ENCODE data around the gene C19orf81.

C19orf81 gene

DNA sequence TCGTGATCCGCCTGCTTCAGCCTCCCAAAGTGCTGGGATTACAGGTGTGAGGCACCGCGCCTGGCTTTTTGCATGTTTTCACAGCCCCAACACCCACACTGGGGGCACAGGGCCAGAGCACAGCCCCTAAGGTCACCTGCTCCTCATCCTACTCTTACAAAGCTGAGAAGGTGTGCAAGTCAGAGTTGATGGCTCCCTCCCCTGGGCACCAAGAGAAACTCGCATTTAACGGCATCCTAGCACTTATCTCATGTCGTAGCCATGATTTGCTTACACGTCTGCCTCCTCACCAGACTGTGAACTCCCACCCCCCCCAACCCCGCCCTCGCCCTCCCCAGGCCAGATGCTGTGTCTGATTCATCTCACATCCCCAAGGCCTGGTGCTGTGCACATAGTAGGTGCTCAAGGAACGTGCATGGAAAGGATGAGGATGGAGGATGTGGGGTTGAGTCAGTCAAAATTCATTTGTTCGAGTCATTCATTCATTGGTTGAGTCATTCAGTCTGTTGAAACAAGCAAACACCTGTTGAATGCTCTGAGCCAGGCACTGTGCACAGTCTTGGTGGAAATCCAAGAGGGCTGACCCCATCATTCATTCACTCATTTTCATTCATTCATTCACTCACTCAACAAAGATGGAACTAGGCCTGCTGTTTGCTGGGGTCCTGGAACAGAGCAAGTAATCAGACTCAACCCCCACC lies 59.1 kb downstream of the C19orf81 start:
- no peak overlapping the region for H3K4me3 ChIP-seq (ENCODE audit: low read length)
- TF ChIP-seq CTCF (IDR thresholded peaks at IDR 0.05; ENCODE audit: insufficient read depth, low read depth, low read length, missing control alignments), result no peak
- no peak for DNase-seq (ENCODE audit: low read depth)
